Mammary epithelial cell (primary cell): ENCODE results near the gene CD320.

ENCODE experiments used
- EZH2 ChIP-seq: IDR thresholded peaks from 2 replicates; pipeline ENCODE4 v1.6.1; 2012; ENCODE audit warnings: low read length, inconsistent platforms, borderline replicate concordance
- TF ChIP-seq, protein P1 (sequence below), 2 donors: IDR thresholded peaks in 1 of 2; conservative IDR thresholded peaks in 1 of 2; 2 replicates each; pipeline ENCODE4 v1.5.1; 2011 to 2012; ENCODE audit warnings: inconsistent platforms in 2 of 2, low read length in 2 of 2, mild to moderate bottlenecking in 2 of 2, control low read depth in 1 of 2, low read depth in 1 of 2; ENCODE audit not compliant: insufficient read depth in 1 of 2; ENCODE audit errors: extremely low read depth in 1 of 2

- TF ChIP-seq, protein P1, sequence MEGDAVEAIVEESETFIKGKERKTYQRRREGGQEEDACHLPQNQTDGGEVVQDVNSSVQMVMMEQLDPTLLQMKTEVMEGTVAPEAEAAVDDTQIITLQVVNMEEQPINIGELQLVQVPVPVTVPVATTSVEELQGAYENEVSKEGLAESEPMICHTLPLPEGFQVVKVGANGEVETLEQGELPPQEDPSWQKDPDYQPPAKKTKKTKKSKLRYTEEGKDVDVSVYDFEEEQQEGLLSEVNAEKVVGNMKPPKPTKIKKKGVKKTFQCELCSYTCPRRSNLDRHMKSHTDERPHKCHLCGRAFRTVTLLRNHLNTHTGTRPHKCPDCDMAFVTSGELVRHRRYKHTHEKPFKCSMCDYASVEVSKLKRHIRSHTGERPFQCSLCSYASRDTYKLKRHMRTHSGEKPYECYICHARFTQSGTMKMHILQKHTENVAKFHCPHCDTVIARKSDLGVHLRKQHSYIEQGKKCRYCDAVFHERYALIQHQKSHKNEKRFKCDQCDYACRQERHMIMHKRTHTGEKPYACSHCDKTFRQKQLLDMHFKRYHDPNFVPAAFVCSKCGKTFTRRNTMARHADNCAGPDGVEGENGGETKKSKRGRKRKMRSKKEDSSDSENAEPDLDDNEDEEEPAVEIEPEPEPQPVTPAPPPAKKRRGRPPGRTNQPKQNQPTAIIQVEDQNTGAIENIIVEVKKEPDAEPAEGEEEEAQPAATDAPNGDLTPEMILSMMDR (conservative IDR thresholded peaks at IDR 0.05 in 1 of 2, IDR thresholded peaks at IDR 0.05 in 1 of 2; ENCODE audit: extremely low read depth in 1 of 2, insufficient read depth in 1 of 2, low read depth in 1 of 2, low read length in 2 of 2), result no peak
- no peak for TF ChIP-seq EZH2
Measured at GRCh38 chr19:8261347-8261746, 46.8 kb downstream of the CD320 start.
